Transverse colon (tissue), 4 donors: Measurements from ENCODE around the gene RUVBL2.

Experiments used
- CTCF ChIP-seq, 5 experiments: fragments of 200-600 bp in 3 of 5; fragments of 450-650 bp in 2 of 5; sonication (generic) in 3 of 5; IDR thresholded peaks; 1 replicate in 2 of 5; 2 replicates in 3 of 5; pipeline ENCODE4 v1.5.1; 2016 to 2017; ENCODE audit warnings: antibody characterized with exemption in 5 of 5, inconsistent platforms in 3 of 5, mild to moderate bottlenecking in 2 of 5, moderate library complexity in 1 of 5
- EP300 ChIP-seq: sonication (generic); formaldehyde crosslinking; IDR thresholded peaks from one replicate; pipeline ENCODE4 v1.6.1; 2017; ENCODE audit warnings: antibody characterized with exemption, low read depth
- POLR2A ChIP-seq: fragments of 450-650 bp; IDR thresholded peaks from one replicate; pipeline ENCODE4 v1.6.1; 2016; ENCODE audit warnings: antibody characterized with exemption, mild to moderate bottlenecking, moderate library complexity
- POLR2AphosphoS5 ChIP-seq, 3 donors: sonication (generic); formaldehyde crosslinking; IDR thresholded peaks; one replicate each; pipeline ENCODE4 v1.6.1; 2016; ENCODE audit warnings: antibody characterized with exemption in 3 of 3

GRCh38 chr19:48988860-48989259, 4.8 kb upstream of the RUVBL2 start:
- TF ChIP-seq CTCF (IDR thresholded peaks at IDR 0.05) (no peak), POLR2A (no peak), EP300 (no peak), POLR2AphosphoS5 (IDR thresholded peaks at IDR 0.05) (no peak)
